ENCODE measurements around the gene KCNN3.

Gene KCNN3

DNA sequence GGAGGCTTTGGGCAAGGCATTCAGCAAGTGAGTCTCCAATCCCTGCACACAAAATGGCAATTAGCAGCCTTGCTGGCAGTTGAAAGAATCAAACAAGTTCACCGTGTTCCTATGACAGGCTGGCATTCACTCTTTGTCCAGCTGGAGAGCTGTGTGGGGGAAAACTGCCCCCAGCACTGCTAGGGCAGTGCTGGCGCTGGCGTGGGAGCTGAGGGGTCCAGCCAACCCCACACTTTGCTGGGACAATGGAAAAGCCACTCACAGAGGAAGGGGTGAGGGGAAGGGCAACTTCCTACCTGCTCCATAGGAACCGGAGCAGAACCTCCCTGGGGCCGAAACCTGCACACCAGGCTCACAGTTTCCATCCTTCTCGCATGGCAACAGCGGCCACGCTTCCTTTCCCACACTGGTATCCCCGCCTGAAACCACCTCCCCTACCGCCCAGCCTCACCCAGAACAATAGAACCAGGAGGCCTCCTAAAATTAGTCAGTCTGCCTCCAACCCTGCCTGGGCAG is 26.7 kb upstream of the KCNN3 start:
- no peak; the same call in 2 of the 3 replicates for ATAC-seq
- no peak for TF ChIP-seq TCF4 (CRISPR knock-in tag; IDR thresholded peaks at IDR 0.05; ENCODE audit: borderline replicate concordance)
- no peak for TF ChIP-seq ZNF8 (CRISPR knock-in tag; IDR thresholded peaks at IDR 0.05)
- TF ChIP-seq, protein P1, sequence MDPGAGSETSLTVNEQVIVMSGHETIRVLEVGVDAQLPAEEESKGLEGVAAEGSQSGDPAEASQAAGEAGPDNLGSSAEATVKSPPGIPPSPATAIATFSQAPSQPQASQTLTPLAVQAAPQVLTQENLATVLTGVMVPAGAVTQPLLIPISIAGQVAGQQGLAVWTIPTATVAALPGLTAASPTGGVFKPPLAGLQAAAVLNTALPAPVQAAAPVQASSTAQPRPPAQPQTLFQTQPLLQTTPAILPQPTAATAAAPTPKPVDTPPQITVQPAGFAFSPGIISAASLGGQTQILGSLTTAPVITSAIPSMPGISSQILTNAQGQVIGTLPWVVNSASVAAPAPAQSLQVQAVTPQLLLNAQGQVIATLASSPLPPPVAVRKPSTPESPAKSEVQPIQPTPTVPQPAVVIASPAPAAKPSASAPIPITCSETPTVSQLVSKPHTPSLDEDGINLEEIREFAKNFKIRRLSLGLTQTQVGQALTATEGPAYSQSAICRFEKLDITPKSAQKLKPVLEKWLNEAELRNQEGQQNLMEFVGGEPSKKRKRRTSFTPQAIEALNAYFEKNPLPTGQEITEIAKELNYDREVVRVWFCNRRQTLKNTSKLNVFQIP (CRISPR knock-in tag; IDR thresholded peaks at IDR 0.05; ENCODE audit: borderline replicate concordance, low read depth): no peak
- TF ChIP-seq ZC3H10 (CRISPR knock-in tag; IDR thresholded peaks at IDR 0.05): no peak
- TF ChIP-seq ZFP30 (CRISPR knock-in tag; IDR thresholded peaks at IDR 0.05): no peak
- TF ChIP-seq, protein P2, sequence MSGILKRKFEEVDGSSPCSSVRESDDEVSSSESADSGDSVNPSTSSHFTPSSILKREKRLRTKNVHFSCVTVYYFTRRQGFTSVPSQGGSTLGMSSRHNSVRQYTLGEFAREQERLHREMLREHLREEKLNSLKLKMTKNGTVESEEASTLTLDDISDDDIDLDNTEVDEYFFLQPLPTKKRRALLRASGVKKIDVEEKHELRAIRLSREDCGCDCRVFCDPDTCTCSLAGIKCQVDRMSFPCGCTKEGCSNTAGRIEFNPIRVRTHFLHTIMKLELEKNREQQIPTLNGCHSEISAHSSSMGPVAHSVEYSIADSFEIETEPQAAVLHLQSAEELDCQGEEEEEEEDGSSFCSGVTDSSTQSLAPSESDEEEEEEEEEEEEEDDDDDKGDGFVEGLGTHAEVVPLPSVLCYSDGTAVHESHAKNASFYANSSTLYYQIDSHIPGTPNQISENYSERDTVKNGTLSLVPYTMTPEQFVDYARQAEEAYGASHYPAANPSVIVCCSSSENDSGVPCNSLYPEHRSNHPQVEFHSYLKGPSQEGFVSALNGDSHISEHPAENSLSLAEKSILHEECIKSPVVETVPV (CRISPR knock-in tag; IDR thresholded peaks at IDR 0.05): no peak
- TF ChIP-seq BACH2 (CRISPR knock-in tag; IDR thresholded peaks at IDR 0.05; ENCODE audit: borderline replicate concordance): no peak
- TF ChIP-seq ESRRG (CRISPR knock-in tag; IDR thresholded peaks at IDR 0.05): no peak
- no peak for TF ChIP-seq SNAI2 (CRISPR knock-in tag; IDR thresholded peaks at IDR 0.05)
- no peak for TF ChIP-seq TOX (CRISPR knock-in tag; IDR thresholded peaks at IDR 0.05; ENCODE audit: borderline replicate concordance)
- TF ChIP-seq OSR1 (CRISPR knock-in tag; IDR thresholded peaks at IDR 0.05): no peak
- TF ChIP-seq ARNTL (CRISPR knock-in tag; IDR thresholded peaks at IDR 0.05; ENCODE audit: borderline replicate concordance, low read depth): no peak
- TF ChIP-seq, protein P3, sequence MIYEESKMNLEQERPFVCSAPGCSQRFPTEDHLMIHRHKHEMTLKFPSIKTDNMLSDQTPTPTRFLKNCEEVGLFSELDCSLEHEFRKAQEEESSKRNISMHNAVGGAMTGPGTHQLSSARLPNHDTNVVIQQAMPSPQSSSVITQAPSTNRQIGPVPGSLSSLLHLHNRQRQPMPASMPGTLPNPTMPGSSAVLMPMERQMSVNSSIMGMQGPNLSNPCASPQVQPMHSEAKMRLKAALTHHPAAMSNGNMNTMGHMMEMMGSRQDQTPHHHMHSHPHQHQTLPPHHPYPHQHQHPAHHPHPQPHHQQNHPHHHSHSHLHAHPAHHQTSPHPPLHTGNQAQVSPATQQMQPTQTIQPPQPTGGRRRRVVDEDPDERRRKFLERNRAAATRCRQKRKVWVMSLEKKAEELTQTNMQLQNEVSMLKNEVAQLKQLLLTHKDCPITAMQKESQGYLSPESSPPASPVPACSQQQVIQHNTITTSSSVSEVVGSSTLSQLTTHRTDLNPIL (CRISPR knock-in tag; IDR thresholded peaks at IDR 0.05; ENCODE audit: low read depth): no peak
- no peak for TF ChIP-seq ZNF565 (CRISPR knock-in tag; conservative IDR thresholded peaks at IDR 0.05; ENCODE audit: low read depth)
- no peak for TF ChIP-seq ZNF70 (CRISPR knock-in tag; IDR thresholded peaks at IDR 0.05)

DNA sequence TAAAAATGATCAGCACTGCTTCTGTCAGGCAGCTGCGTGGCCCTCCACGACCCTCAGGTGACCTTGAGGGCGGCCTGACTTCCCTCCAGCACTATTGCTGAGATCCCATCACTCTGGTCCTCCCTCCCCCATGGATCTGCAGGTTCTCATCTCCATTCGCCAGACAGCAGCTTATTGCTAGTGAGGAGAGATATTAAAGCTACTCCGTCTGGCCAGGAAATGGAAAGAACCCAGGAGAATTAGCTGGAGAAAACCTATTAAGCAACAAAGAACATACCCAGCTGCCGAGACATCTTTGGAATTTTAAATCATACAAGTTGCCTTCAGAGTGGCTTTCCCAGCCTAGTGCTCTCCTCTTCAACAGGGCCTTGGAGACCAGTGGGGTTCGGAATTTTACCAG is 25.7 kb upstream of the KCNN3 start:
- no peak for ATAC-seq

DNA sequence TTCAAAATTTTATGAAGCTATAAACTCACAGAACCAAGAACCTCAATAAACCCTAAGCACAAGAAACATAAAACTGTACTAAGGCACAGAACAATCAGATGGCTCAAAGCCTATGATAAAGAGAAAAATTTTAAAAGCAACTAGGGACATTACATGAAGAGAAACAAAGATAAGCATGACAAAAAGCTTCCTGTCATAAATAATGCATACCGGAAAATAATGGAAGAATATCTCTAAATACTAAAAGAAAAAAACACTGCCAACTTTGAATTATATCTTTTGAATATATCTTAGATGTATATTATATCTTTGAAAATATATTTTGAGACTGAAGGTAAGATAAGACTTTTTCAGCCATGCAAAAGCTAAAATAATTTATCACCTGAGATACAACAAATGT is 21.4 kb upstream of the KCNN3 start:
- TF ChIP-seq TCF4 (CRISPR knock-in tag; IDR thresholded peaks at IDR 0.05; ENCODE audit: borderline replicate concordance) (no peak), ESRRG (CRISPR knock-in tag; IDR thresholded peaks at IDR 0.05) (no peak), RARB (CRISPR knock-in tag; IDR thresholded peaks at IDR 0.05) (no peak), ZNF8 (CRISPR knock-in tag; IDR thresholded peaks at IDR 0.05) (no peak), ISL1 (CRISPR knock-in tag; IDR thresholded peaks at IDR 0.05) (no peak)
- TF ChIP-seq, protein P3 (CRISPR knock-in tag; IDR thresholded peaks at IDR 0.05; ENCODE audit: low read depth): no peak
- no peak for ATAC-seq

More for the DNA sequence above, 25.7 kb upstream of the KCNN3 start:
- TF ChIP-seq TOX (CRISPR knock-in tag; IDR thresholded peaks at IDR 0.05; ENCODE audit: borderline replicate concordance) (no peak), TCF4 (CRISPR knock-in tag; IDR thresholded peaks at IDR 0.05; ENCODE audit: borderline replicate concordance) (no peak)

DNA sequence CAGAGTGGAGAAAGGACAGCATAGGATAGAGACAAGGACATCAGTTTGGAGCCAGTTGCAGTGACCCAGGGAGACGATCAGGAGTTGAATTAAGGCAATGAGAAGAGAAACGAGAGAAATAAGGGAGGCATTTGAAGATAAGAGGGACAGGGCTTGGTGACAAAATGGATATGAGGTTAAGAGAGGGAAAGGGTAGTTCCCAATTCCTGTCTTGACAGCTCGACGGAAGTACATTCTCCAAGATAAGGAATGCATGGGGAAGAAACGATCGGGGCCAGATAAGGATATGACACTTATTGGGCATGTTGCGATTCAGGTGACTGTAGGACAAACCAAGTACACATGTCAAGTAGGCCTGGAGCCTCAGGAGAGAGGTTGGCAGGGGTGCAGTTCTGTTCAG is 18.7 kb upstream of the KCNN3 start:
- TF ChIP-seq ZNF565 (CRISPR knock-in tag; conservative IDR thresholded peaks at IDR 0.05; ENCODE audit: low read depth): no peak
- ATAC-seq: no peak

DNA sequence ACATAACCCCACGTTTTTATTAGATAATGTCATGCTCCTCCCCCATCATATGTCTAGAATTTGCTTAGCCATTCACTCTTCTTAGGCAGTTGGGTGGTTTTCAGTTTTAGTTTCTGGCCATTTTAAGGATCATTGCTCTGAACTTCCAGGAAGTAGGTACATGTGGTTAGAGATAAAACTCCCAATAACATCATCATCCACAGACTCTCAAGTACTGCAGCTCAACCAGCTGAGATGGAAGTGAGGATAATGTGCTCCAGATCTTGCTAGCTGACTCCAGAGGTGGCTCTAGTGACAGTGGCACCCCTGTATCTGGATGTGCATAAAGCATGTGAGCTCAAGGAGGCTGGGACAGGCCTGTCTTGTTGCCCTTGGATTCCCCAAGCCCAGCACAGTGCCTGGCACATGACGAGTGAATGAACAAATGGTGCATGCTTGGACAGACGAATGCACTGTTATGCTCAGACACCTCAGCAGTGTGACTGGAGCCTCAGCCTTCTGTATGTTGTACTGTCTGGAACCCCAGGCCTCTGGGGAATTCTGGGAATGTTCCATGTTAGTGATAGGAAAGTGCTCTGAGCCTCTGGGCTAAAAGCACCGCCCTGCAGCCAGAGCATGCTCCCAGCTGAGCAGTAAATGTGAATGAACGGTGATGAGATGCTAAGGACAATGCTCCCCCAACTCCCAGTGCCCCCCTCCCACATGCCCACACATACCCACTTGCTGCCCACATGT is 16.4 kb upstream of the KCNN3 start:
- ATAC-seq: no peak

More for the DNA sequence above, 16.4 kb upstream of the KCNN3 start:
- TF ChIP-seq ZFP30 (CRISPR knock-in tag; IDR thresholded peaks at IDR 0.05) (no peak), CSDC2 (CRISPR knock-in tag; IDR thresholded peaks at IDR 0.05) (no peak)

Measured in SK-N-SH treated with all-trans-retinoic acid at 6 μM for 48 hours (cell line).